ENCODE measurements around the gene TRIO.

Gene TRIO

DNA sequence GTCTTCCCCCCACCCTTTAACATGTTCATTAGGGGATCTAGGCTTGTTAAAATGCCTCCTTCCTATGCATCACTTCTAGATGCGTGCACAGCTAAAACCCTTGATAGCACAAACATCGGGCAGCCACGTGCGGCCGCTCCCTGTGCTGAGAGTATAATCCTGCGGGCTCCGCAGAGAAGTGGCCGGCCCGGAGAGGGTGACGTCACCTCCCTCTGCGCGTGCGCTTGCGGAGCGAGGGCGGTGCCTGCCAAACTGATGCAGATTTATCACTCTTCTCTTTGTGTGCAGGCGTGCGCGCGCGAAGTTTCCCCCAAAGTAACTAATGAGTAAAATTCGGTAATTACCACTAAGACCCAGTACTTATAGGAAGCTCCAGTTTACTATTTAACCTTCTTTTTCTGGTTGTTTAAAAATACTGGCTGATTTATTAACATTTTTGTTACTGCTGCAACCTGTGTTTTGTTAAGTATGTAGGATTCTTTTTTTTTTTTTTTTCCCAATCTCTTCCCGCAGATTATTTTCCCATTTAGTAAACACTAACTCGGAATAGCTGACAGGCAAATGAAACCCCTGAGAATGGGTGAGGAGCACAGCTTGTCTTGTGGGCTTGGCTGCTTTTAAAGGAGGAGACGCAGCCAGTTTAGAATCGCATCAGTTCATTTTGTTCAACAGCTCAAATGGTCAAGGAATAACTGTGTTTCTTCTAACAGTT is 121.6 kb downstream of the TRIO start:
- H3K27ac ChIP-seq (ENCODE audit: low read depth, low read length) = no peak overlapping the region
- peaks cover 49% of the 10 kb centered on the region for H3K4me1 ChIP-seq (ENCODE audit: control insufficient read depth, low read length)
- H3F3A ChIP-seq (ENCODE audit: control insufficient read depth, insufficient read depth) = peaks cover 4% of the 10 kb centered on the region; the same call in 1 of the 2 replicates
- no peaks in the 10 kb centered on the region; the same call in 1 of the 2 replicates for H4K20me1 ChIP-seq (ENCODE audit: control insufficient read depth, insufficient read depth, low read depth, low read length)
- TF ChIP-seq EZH2phosphoT487 (IDR thresholded peaks at IDR 0.05; ENCODE audit: borderline replicate concordance, low read length) = no peak
- TF ChIP-seq, protein P1, sequence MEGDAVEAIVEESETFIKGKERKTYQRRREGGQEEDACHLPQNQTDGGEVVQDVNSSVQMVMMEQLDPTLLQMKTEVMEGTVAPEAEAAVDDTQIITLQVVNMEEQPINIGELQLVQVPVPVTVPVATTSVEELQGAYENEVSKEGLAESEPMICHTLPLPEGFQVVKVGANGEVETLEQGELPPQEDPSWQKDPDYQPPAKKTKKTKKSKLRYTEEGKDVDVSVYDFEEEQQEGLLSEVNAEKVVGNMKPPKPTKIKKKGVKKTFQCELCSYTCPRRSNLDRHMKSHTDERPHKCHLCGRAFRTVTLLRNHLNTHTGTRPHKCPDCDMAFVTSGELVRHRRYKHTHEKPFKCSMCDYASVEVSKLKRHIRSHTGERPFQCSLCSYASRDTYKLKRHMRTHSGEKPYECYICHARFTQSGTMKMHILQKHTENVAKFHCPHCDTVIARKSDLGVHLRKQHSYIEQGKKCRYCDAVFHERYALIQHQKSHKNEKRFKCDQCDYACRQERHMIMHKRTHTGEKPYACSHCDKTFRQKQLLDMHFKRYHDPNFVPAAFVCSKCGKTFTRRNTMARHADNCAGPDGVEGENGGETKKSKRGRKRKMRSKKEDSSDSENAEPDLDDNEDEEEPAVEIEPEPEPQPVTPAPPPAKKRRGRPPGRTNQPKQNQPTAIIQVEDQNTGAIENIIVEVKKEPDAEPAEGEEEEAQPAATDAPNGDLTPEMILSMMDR (IDR thresholded peaks at IDR 0.05; ENCODE audit: low read depth, low read length, poor library complexity, severe bottlenecking) = no peak
- peak overlapping the region; percentile 59 for H3K4me3 ChIP-seq (ENCODE audit: low read length)
- no peaks in the 10 kb centered on the region for H3K9me3 ChIP-seq (ENCODE audit: control insufficient read depth, insufficient read depth, low read length)
- H3K27me3 ChIP-seq (ENCODE audit: control insufficient read depth, low read length) = no peaks in the 10 kb centered on the region
- peak overlapping the region; percentile 72 for H3K4me2 ChIP-seq (ENCODE audit: low read length)
- H3K79me2 ChIP-seq (ENCODE audit: control insufficient read depth, low read length) = peaks cover 82% of the 10 kb centered on the region
- H3K36me3 ChIP-seq (ENCODE audit: control insufficient read depth, low read length) = no peaks in the 10 kb centered on the region
- H3K9me2 ChIP-seq (replicated peaks; ENCODE audit: control insufficient read depth, low read length) = no peaks in the 10 kb centered on the region

DNA sequence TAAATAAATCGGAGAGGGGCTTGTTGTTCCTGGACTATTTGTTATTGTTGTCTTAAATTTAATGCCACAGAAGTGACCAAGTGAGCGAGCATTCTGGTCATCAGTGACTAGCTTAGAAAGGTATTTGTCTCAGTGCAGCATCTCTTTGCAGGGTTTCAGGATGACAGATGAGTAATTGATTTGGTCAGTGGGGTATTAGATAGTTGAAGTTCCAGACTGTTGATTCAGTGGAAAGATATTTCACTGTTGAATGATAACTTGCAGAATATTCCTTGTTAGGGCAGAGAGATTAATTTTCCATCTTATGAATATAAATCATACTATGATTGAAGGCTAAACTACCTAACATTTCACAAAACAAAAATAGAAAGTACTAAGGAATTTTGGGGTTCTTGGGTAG is 122.4 kb downstream of the TRIO start:
- Histone ChIP-seq H3K4me2 (ENCODE audit: low read length) (no peak overlapping the region), H3K27ac (ENCODE audit: low read depth, low read length) (no peak overlapping the region), H3K79me2 (ENCODE audit: control insufficient read depth, low read length) (peaks cover 77% of the 10 kb centered on the region), H3K27me3 (ENCODE audit: control insufficient read depth, low read length) (no peaks in the 10 kb centered on the region), H3K4me1 (ENCODE audit: control insufficient read depth, low read length) (peaks cover 45% of the 10 kb centered on the region), H4K20me1 (ENCODE audit: control insufficient read depth, insufficient read depth, low read depth, low read length) (no peaks in the 10 kb centered on the region; the same call in 1 of the 2 replicates), H3F3A (ENCODE audit: control insufficient read depth, insufficient read depth) (peaks cover 4% of the 10 kb centered on the region; the same call in 1 of the 2 replicates), H3K9me3 (ENCODE audit: control insufficient read depth, insufficient read depth, low read length) (no peaks in the 10 kb centered on the region), H3K36me3 (ENCODE audit: control insufficient read depth, low read length) (no peaks in the 10 kb centered on the region), H3K9me2 (replicated peaks; ENCODE audit: control insufficient read depth, low read length) (no peaks in the 10 kb centered on the region), H3K4me3 (ENCODE audit: low read length) (no peak overlapping the region)
- TF ChIP-seq EZH2phosphoT487 (IDR thresholded peaks at IDR 0.05; ENCODE audit: borderline replicate concordance, low read length) = no peak
- TF ChIP-seq, protein P1 (IDR thresholded peaks at IDR 0.05; ENCODE audit: low read depth, low read length, poor library complexity, severe bottlenecking) = no peak

DNA sequence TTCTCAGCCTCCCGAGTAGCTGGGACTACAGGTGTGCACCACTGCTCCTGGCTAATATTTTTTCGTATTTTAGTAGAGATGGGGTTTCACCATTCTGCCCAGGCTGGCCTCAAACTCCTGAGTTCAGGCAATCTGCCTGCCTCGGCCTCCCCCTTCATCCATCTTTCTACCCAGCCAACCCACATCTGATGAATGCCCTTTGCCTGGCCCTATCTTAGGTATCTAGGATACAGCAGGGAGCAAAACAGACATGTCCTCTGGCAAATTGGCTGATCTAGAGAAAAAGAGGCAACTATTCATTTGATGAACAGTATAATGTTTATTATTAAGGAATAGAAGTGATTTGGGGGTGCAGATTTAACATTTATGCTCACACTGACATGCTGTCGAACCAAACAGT is 123.0 kb downstream of the TRIO start:
- Histone ChIP-seq H3K4me3 (ENCODE audit: low read length) (no peak overlapping the region), H3K79me2 (ENCODE audit: control insufficient read depth, low read length) (peaks cover 71% of the 10 kb centered on the region), H3K27me3 (ENCODE audit: control insufficient read depth, low read length) (no peaks in the 10 kb centered on the region), H3K36me3 (ENCODE audit: control insufficient read depth, low read length) (no peaks in the 10 kb centered on the region), H3K9me2 (replicated peaks; ENCODE audit: control insufficient read depth, low read length) (no peaks in the 10 kb centered on the region), H3K27ac (ENCODE audit: low read depth, low read length) (no peak overlapping the region), H3K9me3 (ENCODE audit: control insufficient read depth, insufficient read depth, low read length) (no peaks in the 10 kb centered on the region), H3K4me1 (ENCODE audit: control insufficient read depth, low read length) (peaks cover 39% of the 10 kb centered on the region), H3K4me2 (ENCODE audit: low read length) (no peak overlapping the region), H4K20me1 (ENCODE audit: control insufficient read depth, insufficient read depth, low read depth, low read length) (no peaks in the 10 kb centered on the region; the same call in 1 of the 2 replicates), H3F3A (ENCODE audit: control insufficient read depth, insufficient read depth) (peaks cover 4% of the 10 kb centered on the region; the same call in 1 of the 2 replicates)
- no peak for TF ChIP-seq EZH2phosphoT487 (IDR thresholded peaks at IDR 0.05; ENCODE audit: borderline replicate concordance, low read length)
- TF ChIP-seq, protein P1 (IDR thresholded peaks at IDR 0.05; ENCODE audit: low read depth, low read length, poor library complexity, severe bottlenecking) = no peak
